SK-N-DZ (cell line): ENCODE data around the gene SKIDA1.

Source experiments
- DNase-seq: peaks from one replicate; pipeline ENCODE4 v3.0.0-alpha.2; 2015; ENCODE audit warnings: low spot score

Gene SKIDA1

DNA sequence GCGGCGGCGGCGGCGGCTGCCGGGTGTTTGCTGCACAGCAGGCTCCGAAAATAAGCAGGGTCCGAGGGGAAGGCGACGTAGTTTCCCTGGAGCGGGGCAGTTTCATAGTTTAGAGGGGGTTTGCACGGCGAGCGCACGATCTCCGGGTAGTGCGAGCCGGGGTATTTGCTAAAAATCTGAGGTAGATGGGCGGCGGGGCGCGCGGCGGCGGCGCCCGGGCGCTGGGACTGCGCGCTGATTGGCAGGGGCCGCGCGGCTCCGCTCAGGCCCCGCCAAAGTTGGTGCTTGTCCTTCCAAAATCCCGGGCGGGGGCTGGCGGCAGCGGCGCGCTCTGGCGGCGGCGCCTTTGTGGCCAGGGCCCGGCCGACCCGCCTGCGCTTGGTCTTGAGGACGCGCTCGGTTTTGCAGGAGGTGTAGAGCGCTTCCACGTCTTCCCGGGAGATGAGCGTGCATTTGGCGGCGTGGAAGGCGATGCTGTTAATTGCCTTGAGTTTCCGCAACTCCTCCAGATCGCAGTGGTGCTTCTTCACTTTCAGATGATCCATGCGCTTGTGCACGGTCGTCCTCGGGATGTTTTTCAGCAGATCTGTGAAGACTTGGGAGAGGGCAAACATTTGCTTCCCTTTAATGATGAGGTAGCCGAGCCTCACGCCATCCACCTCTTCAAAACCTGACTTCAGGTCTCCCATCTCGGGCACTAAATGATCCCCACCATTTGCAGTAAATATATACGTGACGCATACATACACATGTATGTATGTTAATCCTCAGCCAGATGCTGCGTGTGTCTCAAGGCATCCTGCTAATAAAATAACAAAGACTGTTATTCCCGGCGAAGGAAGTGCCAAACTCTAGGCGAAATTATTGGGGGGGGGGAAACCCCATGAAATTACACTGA lies 8.1 kb downstream of the SKIDA1 start:
- peak; percentile 51 for DNase-seq

DNA sequence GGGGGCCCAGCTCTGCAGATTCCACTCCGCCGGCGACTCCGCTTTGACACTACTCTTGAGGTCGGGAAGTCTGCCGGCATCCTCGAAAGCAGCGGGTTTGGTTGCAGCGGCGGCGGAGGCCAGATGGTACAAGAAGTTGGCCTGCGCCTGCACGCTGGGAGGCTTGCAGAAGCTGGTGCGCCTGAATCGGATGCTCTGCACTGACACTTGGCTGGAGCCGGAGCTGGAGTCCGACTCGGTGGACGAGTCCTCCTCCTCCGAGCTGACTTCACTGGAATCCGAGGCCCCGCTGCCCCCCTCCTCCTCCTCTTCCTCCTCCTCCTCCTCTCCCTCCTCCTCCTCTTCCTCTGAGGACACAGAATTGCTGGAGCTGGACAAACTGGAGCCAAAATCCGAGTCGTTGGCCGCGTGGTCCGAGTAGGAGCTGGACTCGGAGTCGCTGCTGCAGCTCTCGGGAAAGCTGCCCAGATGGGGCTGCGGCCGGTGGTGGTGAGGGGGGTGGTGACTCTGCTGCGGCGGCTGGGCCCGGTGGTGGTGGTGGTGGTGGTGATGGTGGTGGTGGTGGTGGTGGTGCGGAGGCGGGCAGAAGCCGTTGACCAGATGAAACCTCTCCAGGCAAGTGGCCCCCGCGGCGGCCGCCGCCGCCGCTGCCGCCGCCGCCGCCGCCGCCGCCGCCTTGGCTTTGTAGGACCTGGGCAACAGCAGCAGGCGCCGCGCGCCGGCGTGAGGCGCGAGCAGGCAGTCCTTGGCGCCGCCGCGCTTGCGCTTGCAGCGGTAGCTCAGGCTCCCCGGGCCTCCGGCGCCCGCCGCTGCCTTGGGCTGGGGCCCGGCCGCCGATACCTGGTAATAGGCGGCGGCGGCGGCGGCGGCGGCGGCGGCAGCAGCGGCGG lies 9.0 kb downstream of the SKIDA1 start:
- no peak for DNase-seq

DNA sequence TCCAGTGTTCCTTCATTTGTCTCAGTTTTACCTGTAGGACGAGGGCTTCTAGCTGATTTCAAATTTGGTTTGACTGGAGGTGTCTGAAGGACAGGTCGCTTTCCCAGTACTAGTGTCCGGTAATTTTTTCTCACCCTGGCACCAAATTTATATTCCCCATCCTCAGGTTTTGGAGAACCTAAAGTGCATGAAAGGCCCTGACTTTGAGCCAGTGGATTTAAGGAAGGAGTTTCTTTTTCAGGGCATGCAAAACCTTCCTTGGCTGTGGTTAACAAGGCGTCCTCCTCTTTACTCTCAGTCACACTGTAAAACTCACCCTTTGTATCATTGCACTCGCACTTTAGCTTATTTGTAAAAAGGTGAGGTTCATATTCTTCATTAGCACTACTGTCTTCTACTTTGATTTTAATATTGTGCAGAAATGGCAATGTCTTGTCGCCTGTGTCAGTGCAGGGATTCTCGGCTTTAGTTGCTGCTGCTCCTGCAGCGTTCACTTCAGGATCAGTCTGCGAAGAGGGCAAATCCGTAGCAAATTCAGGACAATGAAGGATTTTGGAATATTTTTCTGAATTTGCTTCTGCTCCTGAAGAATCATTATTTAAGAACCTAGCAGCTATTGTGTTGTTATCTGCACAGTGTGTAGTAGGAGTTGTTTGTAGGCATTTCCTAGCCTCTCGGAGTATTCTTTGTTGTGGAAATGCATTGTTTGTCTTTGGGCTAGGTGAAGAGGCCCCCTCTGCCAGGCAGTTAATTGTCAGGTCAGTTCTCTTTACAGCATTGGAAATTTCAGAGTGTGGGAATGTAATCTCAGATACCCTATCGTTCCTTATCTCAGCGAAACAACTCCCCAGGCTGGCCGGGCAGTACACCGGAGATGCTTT lies 9.9 kb downstream of the SKIDA1 start:
- no peak for DNase-seq

DNA sequence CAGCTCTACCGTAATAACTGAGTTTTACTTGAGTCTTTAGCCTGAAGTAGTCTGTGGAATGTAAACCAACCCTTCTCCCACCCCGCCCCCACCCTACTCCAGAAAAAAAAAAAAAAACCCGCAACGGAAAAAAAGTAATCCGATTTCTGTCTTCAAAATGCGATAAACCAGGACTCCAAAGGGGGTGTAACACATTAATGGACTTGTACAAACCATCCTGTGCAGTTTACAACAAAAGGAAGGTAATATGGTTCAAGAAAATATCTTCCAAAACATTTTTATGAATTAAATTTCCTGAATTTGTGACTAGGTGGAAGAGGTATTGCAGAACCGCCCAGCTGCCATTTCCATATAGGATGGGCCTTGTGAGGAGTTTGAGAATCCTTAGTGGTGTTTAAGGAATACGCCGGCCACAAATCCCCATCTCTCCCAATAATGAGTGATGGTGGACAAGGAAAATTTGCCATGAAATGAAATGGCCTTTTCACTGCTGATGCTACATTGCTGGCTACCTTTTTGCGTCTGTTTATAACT lies 10.6 kb downstream of the SKIDA1 start:
- DNase-seq = peak; percentile 68

DNA sequence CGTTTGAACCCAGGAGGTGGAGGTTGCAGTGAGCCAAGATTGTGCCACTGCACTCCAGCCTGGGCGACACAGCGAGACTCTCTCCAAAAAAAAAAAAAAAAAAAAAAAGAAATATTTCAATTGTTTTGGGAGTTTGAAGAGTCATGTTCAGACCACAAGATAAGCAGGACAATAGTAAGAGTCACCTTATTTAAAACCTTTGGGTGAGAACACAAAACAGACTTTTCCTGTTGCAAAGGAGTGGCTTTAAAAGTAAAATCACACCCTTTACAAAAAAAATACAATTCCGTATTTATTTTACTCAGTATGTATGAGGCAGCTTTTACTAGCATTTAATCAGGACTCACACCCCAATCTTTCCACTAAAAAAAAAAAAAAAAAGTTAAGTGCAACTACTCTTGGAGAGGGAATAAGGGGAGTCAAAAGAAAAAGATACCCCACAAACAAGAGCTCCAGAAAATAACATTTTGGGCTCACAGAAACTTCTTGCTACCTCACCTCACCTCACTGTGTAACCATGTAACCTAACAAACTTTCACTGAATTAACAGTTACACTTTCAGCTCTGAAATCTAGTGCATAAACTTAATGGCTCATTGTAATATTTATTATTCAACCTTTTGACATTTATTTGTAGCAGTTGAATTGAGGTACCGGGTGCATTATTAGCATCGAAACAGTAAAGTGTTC lies 11.2 kb downstream of the SKIDA1 start:
- no peak for DNase-seq

DNA sequence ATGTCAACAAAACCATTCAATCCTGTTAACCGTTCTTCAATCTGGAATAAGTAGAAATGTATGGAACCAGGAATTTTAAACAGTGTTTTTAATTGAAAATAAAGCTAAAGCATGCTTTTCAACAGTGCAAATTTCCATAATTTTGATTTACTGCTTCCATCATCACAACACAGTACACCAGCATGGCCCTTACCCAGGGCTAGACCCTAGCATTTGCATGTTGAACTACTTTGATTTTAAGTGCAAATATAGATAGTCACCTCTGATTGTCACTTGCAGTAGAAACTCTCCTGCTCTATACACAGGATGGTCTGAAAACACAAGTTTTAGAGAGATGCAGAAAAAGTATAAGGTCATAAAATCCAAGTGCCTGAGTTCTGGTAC lies 12.1 kb downstream of the SKIDA1 start:
- DNase-seq = no peak

DNA sequence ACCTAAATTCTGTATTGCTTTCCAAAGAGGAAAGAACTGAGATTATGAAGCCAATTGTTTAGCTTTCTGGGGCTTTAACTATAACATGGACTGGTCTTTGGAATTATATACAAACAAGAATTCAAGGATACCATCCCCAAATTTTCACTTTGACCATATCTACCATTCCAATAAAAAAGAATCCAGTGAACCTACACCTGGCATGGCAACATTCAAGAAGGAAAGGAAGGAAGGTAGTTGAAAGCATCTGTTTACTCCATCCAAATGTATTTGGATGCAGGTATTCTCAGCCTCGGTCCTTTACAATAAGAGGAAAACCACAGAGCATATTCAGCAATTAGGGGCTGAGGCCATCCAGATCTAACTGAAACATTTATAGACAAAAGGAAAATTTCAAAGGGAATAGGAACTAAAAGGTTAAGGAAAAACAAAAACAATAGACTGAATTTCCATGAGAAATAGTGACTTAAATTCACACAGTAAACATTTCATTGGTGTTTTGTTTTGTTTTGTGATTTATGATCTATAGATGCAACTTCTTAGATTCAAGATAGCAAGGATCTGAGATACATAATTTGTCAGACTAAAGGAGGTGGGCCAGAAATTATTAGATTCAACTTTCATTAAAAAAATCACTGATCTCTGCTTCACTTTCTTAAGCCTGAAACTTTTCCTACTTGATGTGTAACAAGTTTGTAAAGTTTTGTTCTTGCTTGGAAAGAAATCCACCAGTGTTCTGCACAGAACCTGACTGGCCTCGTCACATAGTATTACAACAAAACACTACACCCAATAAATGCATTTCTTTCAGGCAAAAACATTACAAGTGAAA lies 12.7 kb downstream of the SKIDA1 start:
- DNase-seq = no peak

DNA sequence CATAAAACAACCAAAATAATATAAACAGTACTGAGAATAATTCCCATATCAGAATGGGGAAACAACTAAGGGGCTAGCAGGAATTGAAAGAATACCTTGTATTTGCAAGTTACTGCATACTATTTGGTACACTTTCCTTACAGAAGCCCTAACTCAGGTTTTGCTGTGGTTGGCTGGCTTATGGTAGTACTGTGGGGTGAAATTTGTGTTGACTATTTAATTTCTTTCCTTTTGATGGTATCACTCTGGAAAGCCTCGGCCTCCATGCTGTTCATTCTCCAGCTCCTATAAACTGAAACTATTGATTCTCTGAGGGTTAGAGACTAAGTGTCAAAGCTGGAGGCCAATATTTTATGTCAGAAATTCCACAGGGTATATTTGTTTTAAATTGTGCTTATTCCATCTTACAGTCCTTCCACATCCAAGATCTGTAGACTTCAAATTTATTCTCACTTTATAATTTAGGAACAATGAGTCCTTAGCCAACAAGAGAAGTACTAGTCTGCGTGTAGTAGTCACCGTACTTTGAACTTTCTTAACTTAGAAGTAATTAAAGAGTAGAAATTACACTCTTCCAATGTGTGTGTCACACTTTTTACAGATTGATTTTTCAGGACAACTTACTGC lies 13.4 kb downstream of the SKIDA1 start:
- DNase-seq = no peak

DNA sequence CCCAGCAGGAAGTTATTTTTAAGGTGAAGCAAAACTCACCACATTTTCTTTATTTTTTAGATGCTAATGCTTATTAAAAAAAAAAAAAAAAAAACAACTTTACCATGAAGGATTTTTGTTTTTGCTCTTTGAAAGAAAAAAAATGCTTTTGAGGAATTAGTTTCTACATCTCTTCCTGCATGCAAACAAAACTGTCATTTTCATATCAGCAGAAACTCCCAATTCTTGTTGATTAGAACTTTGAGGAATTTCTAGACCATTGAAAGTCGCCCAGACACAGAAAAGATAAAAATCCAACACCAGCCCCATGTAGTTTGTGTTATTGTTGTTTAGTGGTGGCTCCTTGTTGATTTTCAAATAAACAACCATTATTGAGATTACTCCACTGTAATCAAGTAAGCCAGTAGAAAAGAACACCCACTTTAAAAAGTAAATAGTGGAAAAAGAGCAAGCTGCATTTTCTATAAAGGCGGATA lies 14.3 kb downstream of the SKIDA1 start:
- no peak for DNase-seq

DNA sequence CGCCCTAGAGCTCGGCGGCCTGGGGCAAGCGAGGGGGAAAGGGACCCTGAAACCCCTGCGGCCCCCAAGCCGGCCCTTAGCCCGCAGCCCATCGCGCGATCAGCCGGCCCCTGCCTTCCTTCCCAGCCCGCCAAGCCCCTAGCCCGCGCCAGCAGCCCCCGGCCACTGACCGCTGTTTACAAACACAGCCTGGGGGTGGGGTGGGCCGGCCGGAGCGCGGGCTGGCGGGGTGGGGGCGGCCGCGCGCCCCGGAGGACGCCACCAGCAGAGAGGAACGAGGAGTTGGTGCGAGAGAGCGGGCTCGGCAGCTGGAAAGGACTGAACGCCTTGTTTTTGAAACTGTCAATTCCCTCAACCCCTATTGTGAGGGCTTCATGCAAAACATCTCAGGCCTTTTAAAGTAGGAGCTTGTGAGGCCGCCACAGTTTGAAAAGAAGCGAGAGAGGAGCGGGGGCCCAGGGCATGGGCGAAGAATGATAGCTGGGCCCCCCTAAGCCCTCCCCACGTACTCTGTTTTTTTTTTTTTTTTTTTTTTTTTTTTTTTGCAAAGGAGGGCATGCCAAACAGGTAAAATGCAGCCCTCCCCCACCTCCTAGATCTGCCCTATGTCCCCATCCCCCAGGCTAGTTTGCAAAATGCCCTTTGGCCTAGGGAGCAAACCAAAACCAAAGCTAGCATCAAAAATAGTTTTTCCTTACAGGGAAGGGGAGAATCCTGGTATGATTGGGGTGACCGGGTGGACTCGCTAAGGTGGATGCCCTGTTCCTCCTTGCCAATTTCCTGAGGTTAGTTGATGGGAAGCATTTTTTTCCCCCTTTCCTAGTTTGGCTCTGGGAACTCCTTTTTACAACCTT lies 15.0 kb downstream of the SKIDA1 start:
- DNase-seq = no peak

DNA sequence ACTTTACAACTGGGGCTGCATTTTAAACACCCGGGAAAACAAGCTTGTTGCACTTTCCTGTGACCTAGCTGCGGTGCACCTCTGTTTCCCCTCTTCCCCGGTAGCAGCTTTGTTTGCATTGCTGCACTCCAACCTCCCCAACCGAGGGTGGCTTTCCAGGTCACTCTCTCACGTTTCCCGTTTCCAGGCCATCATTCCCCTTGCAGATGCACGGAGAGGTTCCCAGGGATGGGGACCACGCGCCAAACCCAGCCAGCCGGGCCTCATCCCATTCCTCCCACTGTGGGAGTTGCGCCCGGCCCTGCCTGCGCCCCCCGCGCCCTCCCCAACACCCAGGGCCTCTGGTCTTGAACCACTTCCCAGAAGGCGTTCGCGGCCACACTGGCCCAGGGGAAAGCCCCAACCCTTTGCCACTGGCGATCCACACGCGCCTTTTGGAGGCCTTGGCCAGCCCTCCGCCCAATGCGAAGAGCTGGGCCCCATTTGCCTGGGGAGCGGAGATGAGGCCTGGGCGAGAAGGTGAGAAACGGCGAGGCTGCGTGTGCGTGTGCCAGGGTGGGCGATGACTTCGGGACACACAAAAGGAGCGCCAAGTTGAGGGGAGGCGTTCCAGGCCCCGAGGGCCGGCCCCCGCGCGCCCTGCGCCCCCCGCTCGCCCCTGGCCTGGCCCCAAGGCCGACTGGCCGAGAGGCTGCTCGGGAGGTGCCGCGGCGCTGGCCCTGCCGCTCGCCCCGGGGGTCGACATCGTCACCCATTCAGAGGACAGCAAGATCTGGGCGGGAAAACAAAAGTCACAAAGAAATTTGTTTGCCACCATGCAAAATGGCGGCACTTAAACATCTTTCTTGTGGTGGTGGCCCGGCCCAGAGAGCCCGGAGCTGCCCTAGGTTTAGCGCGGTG lies 15.9 kb downstream of the SKIDA1 start:
- no peak for DNase-seq

DNA sequence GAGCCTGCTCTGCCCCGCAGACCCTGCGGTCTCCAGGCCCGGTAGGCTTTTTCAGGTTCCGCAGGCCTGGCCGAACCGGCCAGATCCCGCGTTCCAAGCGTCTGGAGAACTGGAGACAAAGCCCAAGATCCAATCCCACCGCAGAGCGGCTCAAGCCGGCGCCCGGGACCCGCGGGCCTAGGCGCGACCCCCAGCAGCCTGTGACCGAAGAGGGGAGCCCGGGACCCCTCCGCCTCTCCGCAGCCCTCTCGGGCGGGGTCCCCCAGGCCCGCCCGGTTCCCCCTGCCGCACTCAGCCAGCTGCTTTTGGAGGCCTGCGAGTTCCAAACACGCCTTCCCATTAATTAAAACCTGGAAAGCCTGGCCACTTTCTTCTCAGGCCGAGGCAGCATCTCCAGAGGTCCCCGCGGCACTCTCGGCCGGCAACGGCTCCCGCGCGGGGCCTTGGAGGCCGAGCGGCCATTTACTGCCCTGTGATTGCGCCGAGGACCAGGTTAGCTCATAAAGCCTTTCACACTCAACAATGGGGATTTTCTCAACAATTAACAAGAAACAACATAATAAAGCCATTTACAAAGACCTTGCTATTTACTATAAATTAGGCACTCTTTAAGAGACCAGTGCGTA lies 16.7 kb downstream of the SKIDA1 start:
- no peak for DNase-seq

DNA sequence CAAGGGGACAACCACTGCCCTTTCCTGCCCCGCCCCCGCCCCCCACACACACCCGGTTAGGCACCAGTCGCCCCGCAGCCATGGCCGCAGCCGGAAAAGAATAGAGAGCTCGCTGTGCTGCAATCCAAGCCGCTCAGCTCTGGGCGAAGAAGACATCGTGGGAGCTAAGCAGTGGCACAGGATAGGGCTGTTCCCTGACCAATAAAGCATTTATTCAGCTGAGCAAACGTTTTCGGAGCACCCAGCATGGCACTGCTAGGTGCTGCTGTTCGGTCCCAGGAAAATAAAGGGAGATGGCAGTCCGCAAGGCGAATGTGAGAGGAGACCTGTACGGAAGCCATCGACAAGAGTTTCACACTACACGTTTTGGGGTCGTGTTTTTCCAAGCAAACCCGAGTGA lies 18.3 kb downstream of the SKIDA1 start:
- DNase-seq = no peak

DNA sequence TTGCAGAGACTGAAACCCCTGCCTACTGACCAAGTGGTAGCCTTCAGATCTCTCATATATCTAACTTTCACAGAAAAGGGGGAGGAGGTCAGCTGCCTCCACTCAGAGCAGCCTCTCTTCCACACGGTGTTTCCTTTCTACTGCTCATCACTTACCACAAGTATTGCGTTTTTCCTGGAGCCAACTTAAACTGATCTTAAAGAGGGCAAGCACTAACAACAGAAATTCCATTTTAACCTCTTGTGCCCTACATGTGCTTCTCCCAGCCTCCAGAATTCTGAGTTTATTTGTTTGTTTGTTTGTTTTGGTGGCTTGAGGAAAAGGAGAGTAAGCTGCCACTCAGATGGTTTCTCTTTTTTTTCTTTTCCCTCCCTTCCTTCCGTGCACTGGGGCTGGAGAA lies 19.1 kb downstream of the SKIDA1 start:
- no peak for DNase-seq

DNA sequence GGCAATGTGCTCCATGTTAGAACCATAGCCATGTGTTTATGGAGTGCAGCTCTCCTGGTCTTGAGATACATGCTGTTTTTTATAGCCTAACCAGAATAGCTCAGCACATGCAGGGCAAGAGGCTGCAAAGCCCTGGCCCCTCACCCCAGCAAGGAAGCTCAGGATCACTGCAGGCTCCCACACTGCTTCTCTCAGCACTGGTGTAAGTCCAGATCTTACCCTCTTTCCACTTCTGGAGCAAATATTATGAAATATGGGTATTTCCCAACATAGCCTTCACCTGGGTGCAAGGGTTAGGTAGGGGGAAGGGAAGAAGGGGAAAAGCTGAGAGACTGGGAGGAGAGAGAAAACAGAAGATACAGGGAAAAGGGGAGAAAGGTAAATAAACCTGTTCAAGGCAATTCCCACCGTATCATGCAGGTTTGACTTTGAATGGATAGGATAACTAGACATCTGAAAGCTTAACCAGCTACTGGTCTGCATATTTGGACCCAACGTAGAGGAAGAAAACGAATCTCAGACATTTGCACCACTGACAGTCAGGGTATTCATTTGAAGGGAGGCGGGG lies 19.7 kb downstream of the SKIDA1 start:
- DNase-seq = peak; percentile 45

DNA sequence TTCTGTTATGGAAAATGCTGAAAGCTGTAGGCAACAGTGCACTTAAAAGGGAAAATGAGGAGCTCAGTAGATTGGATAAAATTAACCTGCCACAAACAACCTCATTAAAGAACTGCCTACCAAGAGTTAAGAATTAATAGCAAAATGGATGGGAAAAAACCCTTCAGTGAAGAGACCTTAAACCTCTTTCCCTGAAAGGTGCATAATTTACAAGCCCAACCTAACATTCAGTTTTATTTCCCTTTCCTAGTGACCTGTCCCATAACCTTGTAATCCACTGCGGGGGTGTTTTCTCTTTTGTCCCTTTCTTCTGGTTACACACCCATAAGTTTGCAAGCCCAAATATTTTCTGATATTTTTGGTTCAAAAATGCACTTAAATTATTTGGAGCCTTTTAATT lies 21.9 kb downstream of the SKIDA1 start:
- no peak for DNase-seq
